Middle frontal gyrus (tissue), 1 donor: ENCODE measurements around the gene LYPD6.

Source experiments
- DNase-seq: peaks from one replicate; pipeline ENCODE4 v3.0.0-alpha.2; 2015; ENCODE audit warnings: low spot score; ENCODE audit errors: extremely low spot score

The LYPD6 gene

DNA sequence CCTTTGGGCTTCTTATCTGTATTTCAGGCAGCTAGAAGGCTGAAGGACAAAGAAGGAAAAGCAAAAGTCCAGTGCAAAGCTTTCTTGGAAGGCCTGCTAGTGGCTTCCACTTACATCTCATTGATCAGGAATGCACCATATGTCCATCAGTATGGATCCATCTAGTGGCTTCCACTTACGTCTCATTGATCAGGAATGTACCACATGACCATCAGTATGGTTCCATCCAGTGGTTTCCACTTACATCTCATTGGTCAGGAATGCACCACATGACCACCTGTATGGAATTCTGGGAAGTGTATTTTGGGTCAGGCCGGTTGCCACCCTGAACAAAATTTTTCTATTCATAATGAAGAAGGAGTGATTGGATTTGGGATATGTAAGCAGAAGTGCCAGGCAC is 70.6 kb downstream of the LYPD6 start:
- DNase-seq: no peak

DNA sequence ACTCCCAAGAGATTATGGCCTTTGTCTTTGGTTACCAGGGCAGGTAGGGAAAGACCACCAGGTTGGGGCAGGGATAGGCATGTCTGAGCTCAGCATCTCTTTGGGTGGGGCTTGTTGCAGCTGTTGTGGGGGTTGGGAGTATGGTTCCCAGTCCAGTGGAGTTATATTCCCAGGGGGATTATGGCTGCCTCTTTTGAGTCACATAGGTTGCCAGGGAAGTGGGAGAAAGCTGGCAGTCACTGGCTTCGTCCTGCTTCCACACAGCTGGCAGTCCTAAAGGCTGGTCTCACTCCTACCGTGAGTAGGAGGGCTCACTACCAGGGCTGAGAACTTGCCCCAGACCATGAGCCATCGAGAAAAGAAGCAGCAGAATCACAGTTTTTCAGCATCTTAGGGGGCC is 79.1 kb downstream of the LYPD6 start:
- no peak for DNase-seq

DNA sequence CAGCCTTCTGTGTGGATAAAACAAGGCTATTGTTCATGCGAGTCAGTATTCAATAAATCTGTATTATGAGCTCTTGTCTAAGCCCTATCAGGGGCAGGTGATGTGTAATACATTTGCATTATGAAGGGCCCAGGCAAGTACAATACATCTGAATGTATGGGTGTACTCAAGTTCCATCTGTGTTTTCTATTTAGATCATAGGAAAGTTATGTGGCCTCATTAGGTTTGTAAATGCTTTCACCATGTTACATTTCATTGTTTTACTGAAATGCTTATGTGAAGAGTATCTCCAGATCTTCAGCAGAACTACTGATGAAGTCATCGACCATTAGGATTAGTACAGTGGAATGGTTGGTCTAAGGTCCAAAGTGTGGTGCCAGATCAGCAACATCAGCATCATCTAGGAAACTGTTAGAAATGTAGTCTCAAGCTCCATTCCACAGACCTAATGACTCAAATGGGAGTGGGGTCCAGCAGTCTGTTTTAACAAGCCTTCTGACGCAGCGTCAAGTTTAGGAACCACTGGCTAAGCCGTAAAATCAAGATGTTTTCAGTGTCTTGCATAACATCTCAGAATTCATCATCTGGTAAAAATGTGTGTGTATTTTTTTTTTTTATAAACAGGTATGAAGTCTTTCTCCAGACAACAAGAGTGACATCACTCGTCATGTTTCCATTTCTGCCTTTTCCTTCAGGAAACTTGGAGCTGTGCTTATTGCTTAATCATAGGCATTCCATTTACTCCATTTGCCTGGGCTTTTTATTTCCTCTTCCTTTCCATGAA is 80.5 kb downstream of the LYPD6 start:
- DNase-seq: no peak

- DNase-seq: no peak
Measured at GRCh38 chr2:149413487-149413886, 83.1 kb downstream of the LYPD6 start.

DNA sequence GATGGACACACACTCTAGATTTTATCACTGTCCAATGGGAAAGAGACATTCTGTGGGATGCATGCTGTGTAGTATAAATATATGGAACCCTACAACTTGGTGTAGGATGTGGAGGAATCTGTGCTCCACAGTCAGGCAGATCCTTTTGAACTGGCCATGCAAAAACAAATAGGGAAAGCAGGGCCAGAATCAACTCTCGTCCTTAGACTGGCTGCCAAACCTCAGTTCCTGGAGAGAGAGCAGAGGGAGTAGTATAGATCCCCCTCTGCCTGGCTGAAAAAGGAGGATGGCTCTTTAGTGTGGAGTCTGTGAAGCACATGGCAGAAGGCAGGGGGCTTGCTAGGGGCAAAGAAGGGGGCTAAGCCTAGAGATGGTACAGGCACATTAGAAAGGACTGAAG is 84.7 kb downstream of the LYPD6 start:
- DNase-seq: no peak

DNA sequence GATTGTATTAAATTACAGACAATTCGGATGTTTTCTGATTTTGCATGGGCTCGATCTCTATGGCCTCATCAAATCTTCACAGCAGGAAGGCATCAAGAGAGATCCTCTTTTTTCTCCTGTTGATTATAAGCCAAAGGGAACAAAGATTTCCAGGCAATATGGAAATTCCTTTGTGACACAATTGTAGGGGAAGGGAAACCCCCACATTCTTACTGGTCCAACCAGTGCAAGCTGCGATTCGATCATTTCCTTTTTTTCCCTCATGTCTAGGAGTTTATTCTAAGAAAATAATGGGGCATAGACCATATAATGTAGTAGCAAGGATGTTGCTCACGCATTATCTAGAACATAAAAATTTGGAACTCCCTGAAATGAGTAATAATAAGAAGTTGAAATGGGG is 87.7 kb downstream of the LYPD6 start:
- DNase-seq: no peak

- DNase-seq: no peak
Measured at GRCh38 chr2:149420053-149420963, 89.9 kb downstream of the LYPD6 start.

GRCh38 chr2:149421791-149422190 is 91.4 kb downstream of the LYPD6 start:
- DNase-seq: no peak

DNA sequence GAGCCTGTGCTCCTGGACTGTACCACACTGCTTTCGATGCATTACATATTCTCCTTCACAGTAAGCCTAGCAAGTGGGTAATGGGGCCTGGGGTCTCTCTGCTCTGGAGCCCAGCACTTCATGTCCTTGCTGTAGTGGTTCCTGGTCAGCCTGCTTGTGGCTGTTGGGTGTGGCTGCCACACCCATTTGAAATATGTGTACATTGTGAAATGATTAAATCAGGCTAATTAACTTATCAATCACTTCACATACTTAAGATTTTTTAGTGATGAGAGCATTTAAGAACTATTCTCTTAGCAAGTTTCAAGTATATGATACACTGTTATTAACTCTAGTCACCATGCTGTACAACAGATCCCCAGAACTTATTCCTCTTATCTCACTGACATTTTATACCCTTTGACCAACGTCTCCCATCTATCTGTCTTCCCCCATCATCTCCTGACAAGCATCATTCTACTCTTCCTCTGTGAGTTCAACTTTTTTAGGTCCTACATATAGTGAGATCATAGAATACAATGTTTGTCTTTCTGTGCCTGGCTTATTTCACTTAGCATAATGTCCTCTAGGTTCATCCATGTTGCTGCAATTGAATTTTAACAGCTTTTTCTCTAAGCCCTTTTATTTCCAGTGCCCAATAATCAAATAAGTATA is 92.1 kb downstream of the LYPD6 start:
- DNase-seq: no peak

- DNase-seq: no peak
Measured at GRCh38 chr2:149422991-149423338, 92.6 kb downstream of the LYPD6 start.

DNA sequence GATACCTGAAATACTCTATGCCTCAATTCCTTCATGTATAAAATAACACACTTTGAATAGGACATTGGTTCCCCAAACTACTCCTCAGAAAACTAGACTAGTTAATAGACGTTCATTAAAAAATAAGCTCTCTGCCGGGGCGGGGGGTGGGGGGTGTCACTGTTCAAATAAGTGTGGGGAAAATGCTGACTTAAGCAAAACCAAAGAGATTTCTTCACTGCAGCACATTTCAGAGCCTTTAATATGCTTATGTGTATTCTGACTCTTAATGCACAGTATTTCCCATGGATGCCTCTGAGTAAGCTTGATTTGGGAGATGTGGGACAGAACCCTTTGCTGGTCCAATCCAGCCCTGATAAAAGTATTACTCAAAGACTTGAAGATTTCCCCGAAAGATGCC is 93.2 kb downstream of the LYPD6 start:
- no peak for DNase-seq

DNA sequence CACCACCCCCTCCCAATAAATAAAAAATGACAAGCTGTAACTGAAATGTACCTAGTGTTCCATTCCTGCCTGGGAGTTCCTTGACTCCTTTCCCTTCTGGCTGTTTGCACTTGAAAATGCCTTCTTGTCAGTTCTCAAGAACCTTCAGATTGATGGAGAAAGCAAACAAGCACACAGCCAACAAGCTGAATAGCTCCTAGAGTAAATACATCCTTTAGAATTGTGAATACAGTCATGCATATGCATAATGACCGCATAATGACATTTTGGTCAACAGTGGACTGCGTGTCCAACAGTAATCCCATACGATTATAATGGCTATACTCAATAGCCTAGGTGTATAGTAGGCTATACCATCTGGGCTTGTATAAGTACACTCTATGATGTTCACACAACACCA is 97.0 kb downstream of the LYPD6 start:
- DNase-seq: no peak

DNA sequence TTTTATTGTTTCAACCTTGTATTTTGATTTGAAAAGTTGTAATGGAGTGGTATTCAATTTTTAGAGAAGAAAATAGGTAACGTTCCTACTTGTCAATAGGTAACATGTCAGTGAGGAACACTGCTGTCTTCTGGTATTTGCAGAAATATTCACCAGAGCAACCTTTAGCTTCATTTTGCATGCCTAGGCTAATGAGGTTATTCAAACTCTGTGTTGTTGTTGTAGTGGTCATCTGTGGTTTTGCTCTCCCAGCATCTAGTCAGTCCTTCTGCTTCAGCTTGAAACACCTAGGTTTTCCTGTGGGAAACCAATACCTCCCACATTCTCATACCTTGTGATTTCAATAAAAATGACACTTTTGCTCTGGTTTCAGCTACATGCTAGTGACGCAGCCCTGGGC is 98.4 kb downstream of the LYPD6 start:
- DNase-seq: no peak

DNA sequence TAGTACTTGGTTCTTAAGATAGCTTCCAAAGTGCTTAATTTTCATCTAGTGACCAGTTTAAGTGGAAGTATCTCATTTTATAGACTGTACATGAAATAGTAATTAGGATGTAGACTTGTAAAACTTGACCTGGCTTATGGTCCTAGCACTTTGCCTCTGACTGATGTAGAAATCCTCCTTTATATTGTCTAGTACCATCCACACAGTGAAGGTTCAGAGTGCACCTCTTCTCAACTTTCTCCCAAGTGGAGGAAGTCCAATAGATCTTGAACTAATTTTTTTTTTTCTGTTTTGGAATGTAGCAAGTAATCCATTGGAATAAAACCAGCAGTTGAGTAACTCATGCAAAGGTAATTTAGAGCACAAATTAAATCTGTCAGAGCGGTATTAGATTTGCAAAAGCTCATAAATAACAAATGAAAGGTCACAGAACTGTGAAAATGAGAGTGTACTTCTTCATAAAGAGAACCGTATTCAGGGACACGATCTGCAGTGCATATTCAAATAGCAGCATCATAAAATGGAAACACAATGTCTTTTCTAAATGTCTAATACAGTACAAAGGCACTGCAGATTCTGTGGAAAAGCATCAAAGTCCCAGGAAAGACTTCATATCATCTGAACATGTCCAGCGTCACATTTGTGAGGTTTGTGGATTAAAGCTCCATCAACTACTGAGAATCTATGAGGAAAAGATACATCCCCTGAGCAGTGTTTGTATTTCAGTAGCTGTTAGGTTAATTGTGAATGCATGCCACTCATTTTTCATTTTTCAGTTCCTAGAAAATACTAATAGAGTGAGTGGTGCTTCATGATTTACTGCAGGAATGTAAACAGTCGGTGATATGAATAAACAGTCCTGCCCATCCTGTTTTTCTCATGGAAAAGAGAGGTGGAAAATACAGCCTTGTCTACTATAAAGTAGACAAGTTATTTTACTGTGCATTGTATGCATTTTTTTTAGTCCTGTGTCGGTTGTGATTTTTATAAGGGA is 100.7 kb downstream of the LYPD6 start:
- DNase-seq: no peak

DNA sequence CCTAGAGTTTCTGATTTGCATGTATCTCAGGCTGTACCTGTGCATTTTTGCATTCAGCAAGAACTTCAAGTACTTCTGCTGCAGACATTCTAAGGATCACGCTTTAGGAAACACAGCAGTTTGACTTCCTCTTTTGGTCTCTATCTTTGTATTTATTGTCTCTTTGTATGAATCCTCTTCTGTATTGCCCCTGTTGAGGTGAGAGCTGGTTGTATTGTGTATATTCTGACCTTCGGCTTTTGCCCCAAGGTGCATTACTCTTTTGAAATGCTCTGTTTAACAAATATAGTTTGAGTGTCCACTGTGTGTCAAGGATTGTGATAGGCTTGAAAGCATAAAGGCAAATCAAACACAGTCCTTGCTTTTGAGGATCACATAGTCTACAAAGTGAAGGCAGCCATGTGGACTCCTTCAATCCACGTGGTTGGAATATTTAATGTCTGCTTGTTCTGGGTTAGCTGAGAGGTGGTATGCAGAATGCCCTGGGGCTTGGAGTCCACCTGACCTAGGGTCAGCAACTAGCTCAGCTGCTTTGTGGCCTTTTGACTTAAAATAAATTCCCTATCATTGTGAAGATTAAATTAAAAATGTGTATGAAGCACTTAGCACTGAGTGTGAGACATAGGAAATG is 108.1 kb downstream of the LYPD6 start:
- no peak for DNase-seq

- DNase-seq: no peak
Measured at GRCh38 chr2:149441255-149441654, 110.9 kb downstream of the LYPD6 start.

DNA sequence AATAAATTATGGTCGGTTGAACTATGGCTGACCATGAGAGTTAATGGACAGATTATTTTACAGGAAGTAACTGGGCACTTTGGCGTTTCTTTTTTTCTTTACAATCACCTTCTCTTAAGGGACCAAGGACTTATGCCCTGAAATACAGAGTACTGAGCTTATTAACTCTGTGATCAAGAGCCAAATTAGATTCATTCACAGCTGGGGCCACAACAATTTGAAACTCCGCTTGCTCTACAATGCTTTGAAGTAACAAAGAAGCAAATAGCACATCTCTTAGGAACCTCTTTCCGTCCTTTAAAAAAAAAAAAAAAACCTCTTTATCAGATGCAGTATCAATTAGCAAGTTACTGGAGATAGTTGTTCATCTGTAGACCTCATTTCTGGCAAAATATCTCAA is 112.0 kb downstream of the LYPD6 start:
- no peak for DNase-seq

- DNase-seq: no peak
Measured at GRCh38 chr2:149443150-149443549, 112.8 kb downstream of the LYPD6 start.

DNA sequence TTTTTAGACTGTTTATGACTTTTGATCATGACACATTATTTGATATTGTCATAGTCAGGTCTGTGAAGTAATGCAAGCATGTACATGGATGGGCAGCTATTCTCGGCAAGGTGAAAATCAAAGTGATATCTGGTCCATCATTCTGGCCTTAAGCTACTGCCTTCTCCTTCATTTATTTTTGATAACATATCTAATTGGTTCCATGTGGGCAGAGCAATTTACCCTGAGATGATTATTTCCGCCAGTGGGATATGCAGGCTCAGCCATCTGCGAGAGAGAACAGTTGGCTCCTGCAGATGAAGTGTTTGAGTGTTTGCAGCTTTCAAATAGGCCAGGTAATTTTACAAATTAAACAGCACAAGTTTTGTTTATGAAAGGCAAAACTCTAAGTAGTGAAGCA is 116.4 kb downstream of the LYPD6 start:
- no peak for DNase-seq

- no peak for DNase-seq
Measured at GRCh38 chr2:149448315-149448714, 117.9 kb downstream of the LYPD6 start.

DNA sequence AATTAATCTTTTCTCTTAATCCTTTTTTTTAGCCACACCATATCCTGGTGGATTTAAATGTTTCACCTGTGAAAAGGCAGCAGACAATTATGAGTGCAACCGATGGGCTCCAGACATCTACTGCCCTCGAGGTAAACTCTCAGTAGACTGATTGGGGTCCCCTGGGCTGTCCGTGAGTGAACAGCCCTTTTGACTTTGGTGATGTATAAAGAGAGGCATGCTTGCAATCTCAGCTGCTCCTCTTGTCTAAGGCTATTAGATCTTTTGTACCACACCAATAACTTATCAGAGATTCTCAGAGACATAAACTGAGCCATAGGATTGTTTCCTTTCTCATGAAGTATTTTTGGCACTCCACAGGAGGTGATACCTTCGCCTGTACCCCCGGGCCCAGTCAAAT is 118.6 kb downstream of the LYPD6 start:
- DNase-seq: no peak
